Mesendoderm (in vitro differentiated cells): ENCODE data around the gene TADA3.

Experiments
- DNase-seq: peaks from one replicate; pipeline ENCODE4 v3.0.0; 2013
- H2AK5ac ChIP-seq: 2 replicates; pipeline ENCODE4 v1.6.1; 2013; ENCODE audit warnings: low read length, inconsistent platforms
- H2BK120ac ChIP-seq: 2 replicates; pipeline ENCODE4 v1.6.1; 2013; ENCODE audit warnings: low read depth, mild to moderate bottlenecking, low read length, moderate library complexity, mixed read lengths
- H2BK15ac ChIP-seq: replicated peaks from 2 replicates; pipeline ENCODE4 v1.6.1; 2013; ENCODE audit warnings: low read depth, mild to moderate bottlenecking, moderate library complexity
- H2BK5ac ChIP-seq: 2 replicates; pipeline ENCODE4 v1.6.1; 2013; ENCODE audit warnings: low read length, inconsistent platforms
- H3K18ac ChIP-seq: 2 replicates; pipeline ENCODE4 v1.6.1; 2013; ENCODE audit warnings: mild to moderate bottlenecking, low read length, mixed read lengths
- H3K23ac ChIP-seq: one replicate; pipeline ENCODE4 v1.6.1; 2013; ENCODE audit warnings: low read length
- H3K27ac ChIP-seq: 2 replicates; pipeline ENCODE4 v1.5.1; 2013; ENCODE audit warnings: low read depth, mild to moderate bottlenecking, inconsistent platforms, low read length, moderate library complexity
- H3K27me3 ChIP-seq: 2 replicates; pipeline ENCODE4 v1.6.1; 2013; ENCODE audit warnings: low read length, control low read depth, mild to moderate bottlenecking, inconsistent platforms; ENCODE audit not compliant: insufficient read depth, poor library complexity
- H3K36me3 ChIP-seq: 2 replicates; pipeline ENCODE4 v1.6.1; 2013; ENCODE audit warnings: low read length, inconsistent platforms; ENCODE audit not compliant: control insufficient read depth, insufficient read depth
- H3K4ac ChIP-seq: one replicate; pipeline ENCODE4 v1.6.1; 2013; ENCODE audit warnings: low read depth, mild to moderate bottlenecking, low read length, moderate library complexity
- H3K4me1 ChIP-seq: 2 replicates; pipeline ENCODE4 v1.6.1; 2013; ENCODE audit warnings: low read depth, low read length, inconsistent platforms; ENCODE audit not compliant: control insufficient read depth
- H3K4me2 ChIP-seq: 2 replicates; pipeline ENCODE4 v1.6.1; 2013; ENCODE audit warnings: low read length
- H3K4me3 ChIP-seq: 2 replicates; pipeline ENCODE4 v1.5.1; 2013; ENCODE audit warnings: mild to moderate bottlenecking, low read length
- H3K56ac ChIP-seq: one replicate; pipeline ENCODE4 v1.6.1; 2013; ENCODE audit warnings: low read length
- H3K79me1 ChIP-seq: 2 replicates; pipeline ENCODE4 v1.6.1; 2013; ENCODE audit warnings: low read length, inconsistent platforms
- H3K79me2 ChIP-seq: 2 replicates; pipeline ENCODE4 v1.6.1; 2013; ENCODE audit warnings: mild to moderate bottlenecking, low read length; ENCODE audit not compliant: control insufficient read depth, insufficient read depth
- H3K9ac ChIP-seq: 2 replicates; pipeline ENCODE4 v1.6.1; 2013; ENCODE audit warnings: low read length, inconsistent platforms
- H4K5ac ChIP-seq: one replicate; pipeline ENCODE4 v1.6.1; 2013; ENCODE audit warnings: low read length
- H4K8ac ChIP-seq: one replicate; pipeline ENCODE4 v1.6.1; 2013; ENCODE audit warnings: low read depth, mild to moderate bottlenecking, control low read depth, low read length, moderate library complexity
- WGBS: extraction: QIAGEN DNeasy Blood & Tissue Kit; methylation state at CpG from one replicate; pipeline ENCODE4 v1.1.7; 2013; ENCODE audit warnings: low lambda C conversion rate, missing lambda C conversion rate; ENCODE audit not compliant: insufficient coverage; ENCODE audit errors: extremely low coverage; 5-methylcytosine and 5-hydroxymethylcytosine counted together

The TADA3 gene

DNA sequence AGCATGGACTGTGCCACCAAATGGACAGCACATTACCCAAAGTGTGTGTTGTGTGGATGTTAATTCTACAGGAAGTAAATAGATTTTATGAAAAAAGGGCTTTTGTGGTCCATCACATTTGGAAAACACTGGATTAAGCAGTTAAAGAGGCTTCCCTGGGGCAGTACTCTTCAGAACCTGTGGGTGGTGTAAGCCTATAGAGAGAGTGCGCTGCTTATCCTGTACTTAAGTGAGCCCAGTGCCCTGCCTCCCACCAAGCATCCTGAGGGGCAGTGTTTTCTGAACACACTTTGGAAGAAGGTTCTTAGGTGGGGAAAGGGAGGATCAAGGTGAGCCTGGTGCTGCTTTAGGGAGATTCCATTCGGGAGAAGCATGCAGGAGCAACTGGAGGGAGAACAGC lies 28.7 kb upstream of the TADA3 start:
- Histone ChIP-seq H3K27me3 (no peaks in the 10 kb centered on the region), H3K56ac (no peak overlapping the region), H3K4ac (no peak overlapping the region), H3K4me3 (no peak overlapping the region), H2BK5ac (no peak overlapping the region), H3K23ac (no peak overlapping the region), H4K8ac (no peak overlapping the region), H3K79me1 (no peaks in the 10 kb centered on the region), H4K5ac (no peak overlapping the region), H3K4me2 (no peak overlapping the region), H3K18ac (no peak overlapping the region), H2BK15ac (no peak overlapping the region), H3K9ac (no peak overlapping the region), H2BK120ac (no peak overlapping the region), H3K4me1 (no peaks in the 10 kb centered on the region), H3K27ac (no peak overlapping the region), H3K79me2 (no peaks in the 10 kb centered on the region), H2AK5ac (no peak overlapping the region), H3K36me3 (no peaks in the 10 kb centered on the region)
- DNase-seq = peak; percentile 76
- no CpG with 5 or more reads among the region's 2 CpGs for WGBS

DNA sequence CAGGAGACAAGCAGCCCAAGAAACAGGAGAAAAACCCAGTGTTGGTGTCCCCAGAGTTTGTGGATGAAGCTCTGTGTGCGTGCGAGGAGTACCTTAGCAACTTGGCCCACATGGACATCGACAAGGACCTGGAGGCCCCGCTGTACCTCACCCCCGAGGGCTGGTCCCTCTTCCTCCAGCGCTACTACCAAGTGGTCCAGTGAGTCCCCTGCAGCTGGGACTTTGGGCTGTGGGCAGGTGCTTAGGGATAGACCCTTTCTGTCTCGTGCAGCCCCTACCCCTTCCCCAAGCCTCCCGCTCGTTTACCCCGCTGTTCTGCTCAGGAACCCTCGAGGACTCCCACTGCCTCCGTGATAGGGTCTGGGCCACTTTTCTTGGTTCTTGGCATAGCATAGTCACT lies 28.3 kb upstream of the TADA3 start:
- Histone ChIP-seq H2BK15ac (no peak overlapping the region), H2AK5ac (no peak overlapping the region), H3K4me1 (no peaks in the 10 kb centered on the region), H3K36me3 (no peaks in the 10 kb centered on the region), H3K18ac (no peak overlapping the region), H3K4ac (no peak overlapping the region), H3K23ac (no peak overlapping the region), H3K9ac (no peak overlapping the region), H2BK120ac (no peak overlapping the region), H3K4me2 (no peak overlapping the region), H4K5ac (no peak overlapping the region), H3K27ac (no peak overlapping the region), H3K79me2 (no peaks in the 10 kb centered on the region), H3K79me1 (no peaks in the 10 kb centered on the region), H2BK5ac (no peak overlapping the region), H3K27me3 (no peaks in the 10 kb centered on the region), H4K8ac (no peak overlapping the region), H3K4me3 (no peak overlapping the region), H3K56ac (no peak overlapping the region)
- no CpG with 5 or more reads among the region's 12 CpGs for WGBS
- DNase-seq = no peak

DNA sequence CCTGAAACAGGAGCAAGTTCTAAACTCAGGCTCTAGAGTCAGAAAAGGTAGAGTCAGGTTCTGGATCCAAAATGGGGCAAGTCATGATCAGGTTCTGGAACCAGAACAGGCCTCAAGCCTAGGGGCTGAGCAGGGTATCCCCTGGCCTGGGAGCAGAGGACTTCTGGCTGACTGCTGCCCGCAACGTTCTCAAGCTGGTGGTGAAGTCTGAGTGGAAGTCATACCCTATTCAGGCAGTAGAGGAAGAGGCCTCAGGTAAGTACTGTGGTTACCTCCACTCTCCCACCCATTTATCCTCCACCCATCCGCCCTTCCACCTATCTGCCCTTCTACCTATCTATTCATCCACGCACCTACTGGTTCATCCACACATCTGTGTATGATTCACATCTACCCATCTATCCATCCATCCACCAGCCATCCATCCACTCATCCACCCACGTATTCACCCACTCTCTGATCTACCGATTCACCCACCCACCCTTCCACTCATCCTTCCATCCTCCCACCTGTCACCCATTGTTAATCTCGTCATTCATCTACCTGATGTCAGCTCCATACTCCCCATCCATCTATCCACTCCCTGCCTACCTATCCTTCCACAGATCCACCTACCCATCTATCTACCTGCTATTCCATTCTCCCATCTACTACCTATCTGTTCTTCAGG lies 26.5 kb upstream of the TADA3 start:
- DNase-seq = no peak
- no peak overlapping the region for H2AK5ac ChIP-seq
- no peak overlapping the region for H3K4me3 ChIP-seq
- H4K5ac ChIP-seq = no peak overlapping the region
- H3K36me3 ChIP-seq = no peaks in the 10 kb centered on the region
- H3K27ac ChIP-seq = no peak overlapping the region
- no peaks in the 10 kb centered on the region for H3K79me1 ChIP-seq
- H3K27me3 ChIP-seq = no peaks in the 10 kb centered on the region
- H3K4ac ChIP-seq = no peak overlapping the region
- no peak overlapping the region for H4K8ac ChIP-seq
- no peak overlapping the region for H3K9ac ChIP-seq
- no CpG with 5 or more reads among the region's 7 CpGs for WGBS
- no peak overlapping the region for H2BK15ac ChIP-seq
- H2BK5ac ChIP-seq = no peak overlapping the region
- no peak overlapping the region for H2BK120ac ChIP-seq
- no peak overlapping the region for H3K4me2 ChIP-seq
- no peak overlapping the region for H3K18ac ChIP-seq
- no peak overlapping the region for H3K23ac ChIP-seq
- H3K4me1 ChIP-seq = no peaks in the 10 kb centered on the region
- H3K79me2 ChIP-seq = no peaks in the 10 kb centered on the region
- no peak overlapping the region for H3K56ac ChIP-seq

DNA sequence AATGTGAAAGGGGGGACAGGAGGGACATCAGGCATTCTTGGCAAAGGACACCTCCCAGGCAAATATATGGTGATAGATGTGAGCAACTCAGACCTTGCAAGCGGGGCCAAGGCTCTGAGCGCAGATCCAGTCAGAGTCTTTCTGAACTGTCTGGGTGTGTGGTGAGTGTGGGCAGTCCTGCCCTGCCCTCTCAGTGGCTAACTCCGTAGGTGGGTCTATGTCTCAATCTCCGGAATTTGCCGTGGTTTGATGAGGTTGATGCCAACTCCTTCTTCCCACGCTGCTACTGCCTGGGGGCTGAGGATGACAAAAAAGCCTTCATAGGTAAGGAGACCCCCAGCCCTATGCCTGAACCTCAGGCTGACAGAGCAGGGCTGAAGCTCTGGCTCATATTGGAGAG lies 25.2 kb upstream of the TADA3 start:
- Histone ChIP-seq H3K79me1 (no peaks in the 10 kb centered on the region), H3K27me3 (no peaks in the 10 kb centered on the region), H2BK120ac (no peak overlapping the region), H3K56ac (no peak overlapping the region), H3K4me3 (no peak overlapping the region), H4K5ac (no peak overlapping the region), H2AK5ac (no peak overlapping the region), H3K27ac (no peak overlapping the region), H3K9ac (no peak overlapping the region), H3K79me2 (no peaks in the 10 kb centered on the region), H2BK5ac (no peak overlapping the region), H3K23ac (no peak overlapping the region), H4K8ac (no peak overlapping the region), H2BK15ac (no peak overlapping the region), H3K4me2 (no peak overlapping the region), H3K18ac (no peak overlapping the region), H3K36me3 (no peaks in the 10 kb centered on the region), H3K4me1 (no peaks in the 10 kb centered on the region), H3K4ac (no peak overlapping the region)
- WGBS = no CpG with 5 or more reads among the region's 6 CpGs
- no peak for DNase-seq

DNA sequence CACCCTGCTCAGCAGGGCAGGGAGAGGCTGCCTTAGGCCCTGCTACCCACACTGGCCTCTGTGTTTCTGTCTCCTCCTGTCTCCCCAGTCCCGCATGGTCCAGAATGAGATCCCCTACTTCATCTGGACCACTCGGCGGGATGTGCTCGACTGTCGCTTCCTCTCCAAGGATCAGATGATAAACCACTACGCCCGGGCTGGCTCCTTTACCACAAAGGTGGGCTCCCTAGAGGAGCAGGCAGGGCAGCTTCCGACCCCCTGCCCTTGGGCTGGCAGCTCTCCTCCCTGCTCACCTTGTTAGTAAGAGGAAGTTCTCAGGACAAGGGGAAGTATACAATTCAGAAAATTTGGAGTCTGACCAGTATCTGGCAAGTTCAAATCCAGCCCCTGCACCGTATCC lies 23.7 kb upstream of the TADA3 start:
- Histone ChIP-seq H3K27me3 (no peaks in the 10 kb centered on the region), H3K27ac (no peak overlapping the region), H3K56ac (no peak overlapping the region), H3K79me2 (no peaks in the 10 kb centered on the region), H3K4me2 (no peak overlapping the region), H3K4me3 (no peak overlapping the region), H3K36me3 (no peaks in the 10 kb centered on the region), H3K9ac (no peak overlapping the region), H2AK5ac (no peak overlapping the region), H2BK5ac (no peak overlapping the region), H3K23ac (no peak overlapping the region), H4K5ac (no peak overlapping the region), H4K8ac (no peak overlapping the region), H3K79me1 (no peaks in the 10 kb centered on the region), H3K4ac (no peak overlapping the region), H3K4me1 (no peaks in the 10 kb centered on the region), H2BK120ac (no peak overlapping the region), H2BK15ac (no peak overlapping the region), H3K18ac (no peak overlapping the region)
- DNase-seq = no peak
- WGBS = no CpG with 5 or more reads among the region's 9 CpGs

DNA sequence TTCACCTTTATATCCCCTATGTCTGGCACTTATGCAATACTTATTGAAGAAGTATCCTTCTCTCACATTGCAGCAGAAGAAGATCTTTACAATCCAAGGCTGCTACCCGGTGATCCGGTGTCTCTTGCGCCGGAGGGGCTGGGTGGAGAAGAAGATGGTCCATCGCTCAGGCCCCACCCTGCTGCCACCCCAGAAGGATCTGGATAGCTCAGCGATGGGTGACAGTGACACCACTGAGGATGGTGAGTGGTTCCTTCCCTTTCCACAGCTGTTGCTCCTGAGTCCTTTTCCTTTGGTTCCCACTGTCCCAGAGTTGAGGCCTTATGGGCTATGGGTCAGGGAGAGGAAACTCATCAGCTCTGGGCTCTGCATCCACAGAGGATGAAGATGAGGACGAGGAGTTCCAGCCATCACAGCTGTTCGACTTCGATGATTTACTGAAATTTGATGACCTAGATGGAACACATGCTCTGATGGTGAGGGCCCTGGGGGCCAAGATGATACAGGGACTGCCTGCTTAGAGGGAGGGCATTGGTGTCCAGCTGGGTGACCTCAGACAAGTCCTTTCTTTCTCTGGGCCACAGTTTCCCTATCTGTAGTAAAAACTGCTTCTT lies 20.7 kb upstream of the TADA3 start:
- H4K8ac ChIP-seq = no peak overlapping the region
- no peak overlapping the region for H3K4ac ChIP-seq
- H2BK5ac ChIP-seq = no peak overlapping the region
- WGBS = no CpG with 5 or more reads among the region's 9 CpGs
- no peaks in the 10 kb centered on the region for H3K36me3 ChIP-seq
- H2BK15ac ChIP-seq = no peak overlapping the region
- H3K27me3 ChIP-seq = no peaks in the 10 kb centered on the region
- H3K23ac ChIP-seq = no peak overlapping the region
- no peaks in the 10 kb centered on the region for H3K79me1 ChIP-seq
- H2BK120ac ChIP-seq = no peak overlapping the region
- no peak for DNase-seq
- H3K18ac ChIP-seq = no peak overlapping the region
- no peak overlapping the region for H3K4me3 ChIP-seq
- H3K79me2 ChIP-seq = no peaks in the 10 kb centered on the region
- H4K5ac ChIP-seq = no peak overlapping the region
- H2AK5ac ChIP-seq = no peak overlapping the region
- H3K56ac ChIP-seq = no peak overlapping the region
- no peak overlapping the region for H3K27ac ChIP-seq
- no peak overlapping the region for H3K9ac ChIP-seq
- no peak overlapping the region for H3K4me2 ChIP-seq
- H3K4me1 ChIP-seq = no peaks in the 10 kb centered on the region
